HG03565 (cell line): ENCODE data around the gene MAPK14.

Experiments
- ATAC-seq: cut with Tn5 transposase; IDR thresholded peaks from one replicate; pipeline ENCODE4 v1.9.1; 2021; ENCODE audit warnings: mild to moderate bottlenecking, moderate library complexity; ENCODE audit not compliant: unreplicated experiment

MAPK14 gene

DNA sequence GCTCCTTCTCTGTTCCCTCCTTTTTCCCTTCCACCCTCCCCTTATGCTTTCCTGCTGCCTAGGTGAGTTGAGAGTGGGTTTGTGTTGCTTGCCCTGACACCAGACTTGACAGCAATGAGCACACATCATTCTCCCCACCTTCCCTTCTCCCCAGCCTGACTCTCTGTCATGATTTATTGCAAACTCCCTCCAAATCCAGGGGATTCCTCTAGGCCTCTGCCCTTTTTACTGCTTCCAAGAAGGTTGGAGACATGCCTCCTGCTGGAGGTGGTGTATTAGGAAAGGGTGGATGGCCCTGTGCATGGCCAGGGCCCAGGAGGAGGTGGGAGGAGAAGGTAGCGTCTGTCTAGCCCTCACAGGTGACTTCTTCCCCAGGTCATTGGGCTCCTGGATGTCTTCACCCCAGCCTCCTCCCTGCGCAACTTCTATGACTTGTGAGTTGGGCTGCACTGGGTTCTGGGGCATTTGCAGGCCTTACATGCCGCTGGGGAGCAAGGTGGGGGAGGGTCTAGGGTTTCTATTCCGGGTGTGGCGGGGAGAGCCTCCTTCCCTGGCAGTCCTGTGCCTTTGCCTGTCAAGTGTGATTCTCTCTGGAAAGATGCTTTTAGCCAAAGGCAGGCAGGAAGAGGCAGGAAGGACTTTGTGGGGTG is 104.8 kb downstream of the MAPK14 start:
- no peak for ATAC-seq

DNA sequence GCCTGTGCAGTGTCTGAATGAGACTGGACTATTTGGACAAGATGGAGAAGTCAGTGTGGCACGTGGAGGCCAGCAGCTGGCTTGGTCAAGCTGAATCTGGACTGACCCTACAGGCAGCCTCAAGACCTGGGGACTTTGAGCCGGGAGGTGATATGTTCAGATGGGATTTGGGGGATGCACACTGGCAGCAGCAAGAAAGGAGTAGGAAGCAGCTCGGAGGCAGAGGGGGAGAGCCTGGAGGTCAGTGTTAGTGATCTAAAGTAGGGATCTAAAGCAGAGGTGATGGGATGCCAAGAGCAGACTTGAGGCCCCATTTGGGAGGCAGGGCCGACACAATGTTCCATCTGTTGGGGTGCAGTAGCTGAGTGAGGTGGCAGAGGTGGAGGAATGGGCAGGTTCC is 105.5 kb downstream of the MAPK14 start:
- ATAC-seq: no peak

DNA sequence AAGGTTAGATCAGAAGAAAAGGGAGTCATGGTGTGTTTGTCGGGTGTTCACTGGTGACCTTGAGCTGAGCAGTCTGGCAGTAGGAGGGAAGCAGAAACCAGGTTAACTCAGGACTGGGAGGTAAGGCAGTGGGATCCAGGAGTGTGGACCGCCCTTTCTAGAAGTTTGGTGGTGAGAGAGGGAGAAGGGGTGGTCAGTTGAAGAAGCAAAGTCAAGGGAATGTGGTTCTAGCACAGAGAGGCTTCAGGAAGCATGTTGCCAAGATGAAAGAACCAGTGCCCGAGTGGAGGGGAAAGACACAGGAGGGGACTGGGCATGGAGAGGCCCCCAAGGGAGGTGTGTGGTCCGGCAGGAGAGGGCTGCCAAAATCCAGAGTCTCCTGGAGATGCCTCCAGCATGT is 106.3 kb downstream of the MAPK14 start:
- no peak for ATAC-seq

DNA sequence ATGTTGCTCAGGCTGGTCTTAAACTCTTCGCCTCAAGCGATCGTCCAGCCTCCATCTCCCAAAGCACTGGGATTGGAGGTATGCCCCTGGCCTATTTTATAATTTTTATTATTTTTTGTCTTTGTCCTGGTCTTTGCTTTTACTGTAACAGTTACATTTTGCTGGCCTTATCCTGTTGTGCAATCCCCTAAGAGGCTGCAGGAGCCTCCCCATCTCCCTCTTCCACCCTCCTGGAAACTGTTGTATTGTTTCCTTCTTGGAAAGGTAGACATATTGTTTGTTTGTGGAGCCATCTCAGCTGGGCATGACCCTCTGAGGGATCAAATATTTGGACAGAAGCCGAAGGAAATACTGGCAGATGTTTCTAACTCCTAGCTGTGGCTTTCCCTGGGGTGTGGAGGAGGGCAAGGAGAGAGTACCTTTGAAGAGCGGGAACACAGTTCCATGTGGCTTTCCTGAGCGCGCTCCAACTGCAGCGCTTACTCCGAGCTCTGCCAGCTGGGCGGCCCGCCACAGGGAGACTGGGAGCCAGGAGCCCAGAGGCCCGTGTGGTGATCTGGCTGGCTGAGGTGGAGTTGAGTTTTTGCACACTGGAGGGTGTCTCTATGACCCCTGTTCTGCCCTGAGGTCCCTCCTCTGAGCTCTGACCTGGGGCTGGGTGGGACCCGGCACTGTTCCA is 107.6 kb downstream of the MAPK14 start:
- ATAC-seq: no peak

DNA sequence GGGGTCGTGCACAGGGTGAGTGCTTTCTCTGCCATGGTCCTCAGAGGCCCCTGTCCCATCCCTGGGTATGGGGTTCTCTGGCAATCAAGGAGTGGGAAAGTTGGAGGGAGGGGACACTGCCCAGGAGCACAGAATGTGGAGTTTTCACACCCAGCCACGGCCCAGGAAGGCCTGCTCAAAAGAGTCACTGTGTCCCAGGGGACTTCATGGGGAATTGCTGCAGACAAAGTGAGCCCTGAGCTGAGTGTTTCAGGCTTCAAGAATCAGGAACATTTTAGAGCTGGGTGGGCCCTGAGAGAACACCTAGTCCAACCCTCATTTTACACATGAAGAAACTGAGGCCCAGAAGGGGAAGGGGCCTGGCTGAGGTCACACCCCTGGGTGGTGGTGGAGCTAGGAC is 108.4 kb downstream of the MAPK14 start:
- ATAC-seq: no peak

DNA sequence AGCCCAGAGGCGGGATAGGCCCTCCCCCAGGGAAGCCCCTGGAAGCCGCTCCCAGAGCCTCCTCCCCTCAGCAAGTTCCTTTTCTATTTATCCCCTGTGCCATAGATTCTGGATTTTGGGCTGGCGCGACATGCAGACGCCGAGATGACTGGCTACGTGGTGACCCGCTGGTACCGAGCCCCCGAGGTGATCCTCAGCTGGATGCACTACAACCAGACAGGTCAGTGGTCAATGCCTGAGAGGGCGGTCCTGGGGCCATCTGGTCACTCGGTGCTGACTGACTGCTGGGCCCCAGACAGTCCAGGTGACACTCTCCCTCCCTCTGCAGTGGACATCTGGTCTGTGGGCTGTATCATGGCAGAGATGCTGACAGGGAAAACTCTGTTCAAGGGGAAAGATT is 108.9 kb downstream of the MAPK14 start:
- no peak for ATAC-seq

DNA sequence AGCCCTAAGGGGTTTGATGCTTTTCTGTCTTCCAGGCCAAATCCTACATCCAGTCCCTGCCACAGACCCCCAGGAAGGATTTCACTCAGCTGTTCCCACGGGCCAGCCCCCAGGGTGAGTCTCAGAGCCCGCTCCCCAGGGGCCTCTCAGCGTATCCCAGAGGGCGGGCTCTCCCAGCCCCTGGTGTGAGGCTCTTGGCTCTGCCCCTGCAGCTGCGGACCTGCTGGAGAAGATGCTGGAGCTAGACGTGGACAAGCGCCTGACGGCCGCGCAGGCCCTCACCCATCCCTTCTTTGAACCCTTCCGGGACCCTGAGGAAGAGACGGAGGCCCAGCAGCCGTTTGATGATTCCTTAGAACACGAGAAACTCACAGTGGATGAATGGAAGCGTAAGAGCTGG is 111.1 kb downstream of the MAPK14 start:
- ATAC-seq: no peak

DNA sequence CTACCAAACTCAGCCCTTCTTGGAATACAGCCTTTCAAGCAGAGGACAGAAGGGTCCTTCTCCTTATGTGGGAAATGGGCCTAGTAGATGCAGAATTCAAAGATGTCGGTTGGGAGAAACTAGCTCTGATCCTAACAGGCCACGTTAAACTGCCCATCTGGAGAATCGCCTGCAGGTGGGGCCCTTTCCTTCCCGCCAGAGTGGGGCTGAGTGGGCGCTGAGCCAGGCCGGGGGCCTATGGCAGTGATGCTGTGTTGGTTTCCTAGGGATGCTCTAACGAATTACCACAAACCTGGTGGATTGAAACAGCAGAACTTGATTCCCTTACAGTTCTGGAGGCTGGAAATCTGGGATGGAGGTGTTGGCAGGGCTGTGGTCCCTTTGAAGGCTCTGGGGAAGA is 111.8 kb downstream of the MAPK14 start:
- no peak for ATAC-seq

DNA sequence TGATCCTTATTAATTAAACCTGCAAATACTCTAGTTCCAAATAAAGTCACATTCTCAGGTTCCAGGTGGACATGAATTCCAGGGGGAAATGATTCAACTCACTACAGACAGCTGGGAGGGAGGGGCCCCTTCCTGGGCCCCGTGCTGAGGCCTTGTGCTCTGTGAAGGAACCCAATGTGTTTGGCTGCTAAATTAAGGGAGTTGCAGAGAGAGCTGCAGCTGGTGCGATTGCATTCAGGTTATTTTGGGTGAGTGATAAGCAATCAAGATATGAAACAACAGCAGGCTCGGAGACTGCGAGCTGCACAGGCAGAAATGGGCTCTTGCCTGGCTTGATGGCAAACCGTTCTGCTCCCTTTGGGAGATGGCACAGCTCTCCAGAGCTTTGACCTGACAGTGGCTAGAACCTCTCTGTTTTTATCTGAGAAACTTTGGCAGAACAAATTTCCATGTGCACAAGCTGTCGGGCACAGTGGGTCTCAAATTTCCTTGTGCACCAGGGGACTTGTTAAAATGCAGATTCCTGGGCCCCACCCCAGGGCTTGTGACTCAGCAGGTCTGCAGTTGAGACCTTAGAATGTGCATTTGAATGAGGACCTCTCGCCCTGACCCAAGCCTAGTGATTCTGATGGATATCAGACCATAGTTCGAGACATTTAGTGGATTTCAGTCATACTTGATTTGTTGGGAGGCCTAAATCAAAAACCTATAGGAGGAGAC is 112.5 kb downstream of the MAPK14 start:
- ATAC-seq: no peak

DNA sequence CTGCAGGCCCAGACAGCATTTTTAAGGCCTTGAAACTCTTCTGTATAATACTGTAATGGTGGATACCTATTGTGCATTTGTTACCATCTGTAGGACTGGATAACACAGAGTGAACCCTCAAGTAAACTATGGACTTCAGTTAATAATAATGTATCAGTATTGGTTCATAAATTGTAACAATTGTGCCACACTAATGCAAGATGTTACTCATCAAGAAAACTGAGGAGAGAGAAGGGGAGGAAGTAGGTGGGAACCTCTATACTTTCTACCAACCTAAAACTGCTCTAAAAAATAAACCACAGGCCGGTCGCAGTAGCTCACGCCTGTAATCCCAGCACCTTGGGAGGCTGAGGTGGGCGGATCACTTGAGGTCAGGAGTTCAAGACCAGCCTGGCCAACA is 113.5 kb downstream of the MAPK14 start:
- ATAC-seq: no peak

DNA sequence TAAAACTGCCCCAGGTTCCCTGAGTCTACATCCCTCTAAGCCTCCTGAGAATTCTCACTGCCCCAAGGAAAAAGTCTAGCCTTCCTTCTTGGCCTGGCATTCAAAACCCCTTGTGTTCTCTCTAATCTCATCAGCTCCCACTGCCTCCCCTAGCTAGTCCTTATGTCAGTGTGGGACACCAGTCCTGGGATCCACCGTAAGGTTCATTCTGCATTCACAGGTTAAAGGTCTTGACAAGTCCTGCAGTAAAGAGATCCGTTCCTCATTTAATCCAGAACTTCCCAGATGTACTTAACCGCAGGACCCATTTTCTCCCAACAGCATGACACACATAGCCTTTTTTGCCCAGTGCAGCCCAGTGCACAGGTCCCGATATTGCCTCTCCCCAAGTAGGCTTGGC is 114.4 kb downstream of the MAPK14 start:
- ATAC-seq: no peak

DNA sequence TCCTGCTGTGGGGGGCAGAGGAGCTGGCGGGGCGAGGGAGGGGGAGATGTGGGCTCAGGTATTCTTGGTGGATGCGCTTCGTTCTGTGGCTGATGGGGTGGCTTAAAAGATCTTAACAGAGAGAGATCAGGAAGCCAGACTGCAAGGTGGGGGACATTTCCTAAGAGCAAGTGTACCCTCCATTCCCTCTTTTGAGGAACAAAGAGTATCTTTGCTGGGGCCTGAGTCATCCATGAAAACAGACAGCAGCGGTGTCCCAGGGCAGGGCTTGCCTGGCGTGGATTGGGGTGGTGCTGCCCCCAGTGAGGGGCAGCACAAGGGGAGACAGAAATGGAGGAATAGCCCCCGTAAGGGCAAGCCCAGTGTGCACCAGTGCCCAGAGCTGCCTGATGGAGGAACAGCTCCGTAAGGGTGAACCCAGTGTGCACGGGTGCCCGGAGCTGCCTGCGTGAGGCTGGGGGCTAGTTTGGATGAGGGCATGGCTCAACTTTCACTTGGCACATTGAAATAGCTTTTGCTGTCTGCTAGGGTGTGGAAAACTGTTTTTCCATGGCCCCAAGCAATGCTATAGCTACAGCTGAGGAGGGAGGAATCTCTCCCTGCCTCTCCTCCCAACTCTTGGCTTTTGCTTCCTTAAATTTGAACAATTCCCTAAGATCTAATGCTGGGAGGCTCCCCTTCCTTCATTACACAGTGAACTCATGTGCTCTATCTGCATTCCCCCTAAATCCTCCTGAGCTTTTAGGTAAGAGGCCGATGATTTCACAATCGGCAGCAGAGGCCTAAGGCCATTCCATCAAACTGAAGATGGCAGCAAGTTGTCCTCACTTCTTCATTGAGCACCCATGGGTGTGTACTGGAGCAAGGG is 115.6 kb downstream of the MAPK14 start:
- no peak for ATAC-seq

DNA sequence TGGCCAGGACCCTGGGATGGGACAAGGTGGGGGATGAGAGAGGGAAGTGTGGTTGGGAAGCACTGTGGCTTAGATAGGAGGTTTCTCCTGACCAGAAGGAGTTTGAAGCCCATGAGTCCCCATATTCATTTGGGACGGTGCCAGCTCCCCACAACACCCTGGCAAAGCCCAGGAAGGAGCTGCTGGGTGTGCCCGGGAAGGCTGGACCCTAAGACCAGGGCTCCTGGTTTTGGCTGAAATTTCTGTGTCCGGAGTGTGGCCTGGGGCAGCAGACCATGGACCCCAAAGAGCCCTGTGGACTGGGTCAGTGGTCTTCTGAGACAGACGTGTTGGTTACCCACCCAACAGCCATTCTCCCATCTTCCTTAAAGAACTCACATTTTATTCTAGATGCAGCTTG is 117.9 kb downstream of the MAPK14 start:
- no peak for ATAC-seq

DNA sequence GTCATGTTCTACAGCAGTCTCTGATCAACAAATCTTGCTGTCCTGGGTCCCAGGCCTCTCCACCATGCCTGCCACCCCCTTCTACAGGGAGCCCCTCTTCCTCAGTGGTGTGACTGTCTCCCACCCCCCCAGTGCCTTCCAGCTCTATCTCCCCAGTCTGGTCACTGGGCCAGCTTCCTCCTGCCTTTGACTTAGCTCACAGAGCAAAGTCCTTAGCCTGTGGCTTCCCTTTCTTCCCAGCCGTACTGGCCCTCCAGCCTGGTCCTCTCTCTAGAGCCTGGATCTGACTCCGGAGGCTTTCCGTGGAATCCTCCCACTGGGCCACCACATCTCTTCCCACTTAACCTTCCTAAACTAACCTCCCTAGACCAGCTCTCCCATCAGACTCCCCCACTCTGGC is 119.7 kb downstream of the MAPK14 start:
- no peak for ATAC-seq

DNA sequence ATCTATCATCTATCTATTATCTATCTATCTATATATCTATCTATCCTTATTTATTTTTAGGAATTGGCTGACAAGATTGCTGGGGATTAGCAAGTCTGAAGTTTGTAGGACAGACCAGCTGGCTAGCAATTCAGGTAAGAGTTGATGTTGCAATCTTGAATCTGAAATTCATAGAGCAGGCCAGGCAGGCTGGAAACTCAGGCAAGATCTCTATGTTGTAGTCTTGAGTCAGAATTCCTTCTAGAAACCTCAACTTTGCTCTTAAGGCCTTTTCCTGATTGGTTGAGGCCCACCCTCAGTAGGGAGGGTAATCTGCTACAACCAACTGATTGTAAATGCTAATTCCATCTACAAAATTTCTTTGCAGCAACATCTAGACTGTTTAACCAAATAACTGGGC is 121.9 kb downstream of the MAPK14 start:
- no peak for ATAC-seq

DNA sequence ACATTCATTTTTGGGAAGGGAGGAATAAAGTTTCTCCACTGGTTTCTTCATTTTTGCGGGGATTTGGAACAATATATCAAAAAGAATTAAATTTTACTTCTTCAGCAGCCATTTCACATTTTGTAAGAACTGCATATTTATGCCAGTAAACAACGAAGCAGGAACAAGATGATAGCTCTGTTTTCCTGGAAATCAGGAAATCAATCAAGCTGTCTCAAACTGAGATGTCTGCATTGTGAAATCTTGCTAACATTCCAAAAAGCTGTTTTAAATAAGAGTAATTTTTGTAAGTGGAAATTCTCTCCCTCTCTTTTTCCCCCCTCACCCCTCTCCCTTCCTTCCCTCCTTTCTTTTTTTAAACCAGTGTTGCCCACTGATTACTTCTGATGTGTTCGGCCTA is 122.7 kb downstream of the MAPK14 start:
- ATAC-seq: no peak

DNA sequence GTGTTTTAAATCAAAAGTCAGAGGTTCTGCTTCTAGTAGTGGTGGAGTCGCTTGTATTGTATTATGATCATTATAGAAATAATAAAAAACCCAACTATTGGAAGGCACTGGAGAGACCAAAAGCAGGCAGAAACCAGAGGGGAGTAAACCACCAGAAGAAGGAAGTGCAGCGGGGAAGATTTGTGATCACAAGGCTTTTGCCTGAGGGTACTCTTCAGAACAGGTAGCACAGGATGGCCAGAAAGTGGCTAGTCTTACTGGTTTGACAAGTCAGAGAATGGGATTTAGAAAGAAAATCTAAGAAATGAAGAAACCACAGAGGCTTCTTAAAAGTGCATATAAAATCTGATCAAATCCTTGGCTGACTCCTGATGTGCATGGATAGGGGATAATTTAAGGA is 126.7 kb downstream of the MAPK14 start:
- no peak for ATAC-seq

DNA sequence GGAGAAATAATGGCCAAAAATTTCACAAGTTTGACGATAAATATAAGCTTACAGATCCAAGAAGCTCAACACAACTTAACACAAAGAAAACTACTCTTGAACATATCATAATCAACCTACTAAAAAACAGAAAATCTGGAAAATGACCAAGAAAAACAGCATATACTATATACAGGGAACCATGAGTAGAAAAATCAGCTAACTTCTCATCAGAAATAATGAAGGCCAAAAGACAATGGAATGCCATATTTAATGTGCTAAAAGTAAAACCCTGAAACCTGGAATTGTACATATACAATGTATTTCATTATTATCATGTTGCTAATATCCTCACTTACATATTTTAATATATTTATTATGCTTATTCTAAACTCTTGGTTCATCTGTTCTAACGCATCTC is 128.1 kb downstream of the MAPK14 start:
- ATAC-seq: no peak

DNA sequence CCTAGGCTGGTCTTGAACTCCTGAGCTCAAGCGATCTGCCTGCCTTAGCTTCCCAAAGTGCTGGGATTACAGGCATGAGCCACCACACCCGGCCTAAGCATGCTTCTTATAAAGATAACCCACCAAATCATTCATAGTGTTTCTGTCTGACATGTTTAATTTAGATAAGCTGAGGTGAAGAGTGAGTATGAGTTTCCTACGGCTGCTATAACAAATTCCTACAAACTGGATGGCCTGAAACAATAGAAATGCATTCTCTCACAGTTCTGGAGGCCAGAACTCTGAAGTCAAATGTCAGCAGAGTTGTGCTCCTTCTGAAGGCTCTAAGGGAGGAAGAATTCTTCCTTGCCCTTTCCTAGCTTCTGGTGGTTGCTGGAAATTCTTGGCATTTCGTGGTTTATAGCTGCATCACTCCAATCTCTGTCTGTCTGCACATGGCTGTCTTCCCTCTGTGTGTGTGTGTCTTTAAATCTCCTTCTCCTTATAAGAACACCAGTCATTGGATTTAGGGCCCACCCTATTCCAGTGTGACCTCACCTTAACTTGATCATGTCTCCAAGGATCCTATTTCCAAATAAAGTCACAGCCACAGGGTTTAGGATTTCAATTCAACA is 132.6 kb downstream of the MAPK14 start:
- no peak for ATAC-seq
